ENCODE results near the gene RAI1. TPM values are rescaled to one million over a fixed set of nuclear protein-coding genes. Genes with fewer than 3 reads are reported as not detected.

RAI1 gene
- total RNA-seq, 1 donor from 2014 or later, result 39.1 TPM

DNA sequence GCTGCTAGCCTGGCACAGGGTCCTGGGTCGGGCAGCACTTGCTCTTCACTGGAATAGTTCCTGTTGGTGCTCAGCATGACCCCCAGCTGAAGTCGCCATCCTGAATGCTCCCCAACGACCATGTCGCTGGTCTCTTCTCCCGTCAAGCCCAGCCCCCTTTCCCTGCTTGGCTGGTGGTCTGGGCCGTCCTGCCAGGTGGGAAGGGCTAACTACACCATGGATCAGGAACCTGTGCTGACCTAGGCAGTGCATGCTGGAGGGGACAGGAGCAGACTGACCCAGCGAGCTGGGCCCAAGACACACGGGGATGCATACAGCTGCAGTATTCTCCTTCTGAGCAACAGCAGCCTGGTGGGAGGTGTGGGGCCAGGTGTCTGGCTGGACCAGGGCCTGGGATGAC is 164.7 kb downstream of the RAI1 start:
- Histone ChIP-seq H3K27ac (ENCODE audit: low read depth, low read length) (no peak overlapping the region), H3K9ac (ENCODE audit: low read length) (no peak overlapping the region), H2AFZ (ENCODE audit: low read depth, low read length) (no peak overlapping the region), H3K36me3 (ENCODE audit: insufficient read depth, low read length) (no peaks in the 10 kb centered on the region), H3K4me3 (ENCODE audit: insufficient read depth, low read depth, low read length) (no peak overlapping the region), H3K27me3 (ENCODE audit: insufficient read depth, low read length) (no peaks in the 10 kb centered on the region), H3K4me1 (ENCODE audit: insufficient read depth, low read length) (peaks cover 7% of the 10 kb centered on the region), H3K4me2 (ENCODE audit: low read length) (no peak overlapping the region), H3K79me2 (ENCODE audit: insufficient read depth, low read length) (no peaks in the 10 kb centered on the region), H3K9me3 (ENCODE audit: insufficient read depth, low read depth, low read length) (no peaks in the 10 kb centered on the region), H4K20me1 (ENCODE audit: insufficient read depth, low read length) (no peaks in the 10 kb centered on the region)
- TF ChIP-seq, protein P1, sequence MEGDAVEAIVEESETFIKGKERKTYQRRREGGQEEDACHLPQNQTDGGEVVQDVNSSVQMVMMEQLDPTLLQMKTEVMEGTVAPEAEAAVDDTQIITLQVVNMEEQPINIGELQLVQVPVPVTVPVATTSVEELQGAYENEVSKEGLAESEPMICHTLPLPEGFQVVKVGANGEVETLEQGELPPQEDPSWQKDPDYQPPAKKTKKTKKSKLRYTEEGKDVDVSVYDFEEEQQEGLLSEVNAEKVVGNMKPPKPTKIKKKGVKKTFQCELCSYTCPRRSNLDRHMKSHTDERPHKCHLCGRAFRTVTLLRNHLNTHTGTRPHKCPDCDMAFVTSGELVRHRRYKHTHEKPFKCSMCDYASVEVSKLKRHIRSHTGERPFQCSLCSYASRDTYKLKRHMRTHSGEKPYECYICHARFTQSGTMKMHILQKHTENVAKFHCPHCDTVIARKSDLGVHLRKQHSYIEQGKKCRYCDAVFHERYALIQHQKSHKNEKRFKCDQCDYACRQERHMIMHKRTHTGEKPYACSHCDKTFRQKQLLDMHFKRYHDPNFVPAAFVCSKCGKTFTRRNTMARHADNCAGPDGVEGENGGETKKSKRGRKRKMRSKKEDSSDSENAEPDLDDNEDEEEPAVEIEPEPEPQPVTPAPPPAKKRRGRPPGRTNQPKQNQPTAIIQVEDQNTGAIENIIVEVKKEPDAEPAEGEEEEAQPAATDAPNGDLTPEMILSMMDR (IDR thresholded peaks at IDR 0.05; ENCODE audit: insufficient read depth, low read depth, low read length), result no peak
- no peak for TF ChIP-seq EZH2 (IDR thresholded peaks at IDR 0.05; ENCODE audit: insufficient read depth, low read length)
- Mint-ChIP-seq H3K36me3 (ENCODE audit: low read depth, unreplicated experiment) (peaks cover 5% of the 10 kb centered on the region), H3K27ac (ENCODE audit: unreplicated experiment) (no peak overlapping the region), H3K4me1 (ENCODE audit: low read depth, unreplicated experiment) (peaks cover 13% of the 10 kb centered on the region), H3K9me3 (ENCODE audit: unreplicated experiment) (no peaks in the 10 kb centered on the region), H3K4me3 (ENCODE audit: unreplicated experiment) (no peak overlapping the region), H3K27me3 (ENCODE audit: low read depth, unreplicated experiment) (no peaks in the 10 kb centered on the region)
- DNase-seq (ENCODE audit: low read depth), result no peak
- FAIRE-seq, result no peak

DNA sequence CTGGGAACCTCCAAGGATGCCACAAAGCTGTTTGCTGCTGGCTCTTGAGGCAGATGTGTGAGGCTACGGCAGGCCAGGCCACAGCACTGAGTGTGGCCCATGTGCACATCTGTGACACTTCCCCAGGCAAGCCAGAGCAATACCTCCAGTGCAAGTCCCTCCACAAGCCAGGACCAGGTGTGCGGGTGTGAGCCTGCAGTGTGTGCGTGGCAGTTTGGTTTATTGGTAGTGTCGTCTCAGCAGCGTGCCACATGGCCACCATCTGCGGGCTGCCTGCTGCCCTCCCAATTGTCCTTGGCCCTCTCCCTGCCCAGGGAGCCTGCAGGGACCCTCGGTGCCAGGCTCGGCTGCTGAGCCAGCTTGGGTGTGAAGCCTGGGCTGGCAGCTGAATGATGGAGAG is 165.4 kb downstream of the RAI1 start:
- H3K9me3 ChIP-seq (ENCODE audit: insufficient read depth, low read depth, low read length), result no peaks in the 10 kb centered on the region
- H3K27me3 Mint-ChIP-seq (ENCODE audit: low read depth, unreplicated experiment), result no peaks in the 10 kb centered on the region
- H3K27me3 ChIP-seq (ENCODE audit: insufficient read depth, low read length), result no peaks in the 10 kb centered on the region
- H2AFZ ChIP-seq (ENCODE audit: low read depth, low read length), result no peak overlapping the region
- no peak overlapping the region for H3K9ac ChIP-seq (ENCODE audit: low read length)
- H3K9me3 Mint-ChIP-seq (ENCODE audit: unreplicated experiment), result no peaks in the 10 kb centered on the region
- no peak overlapping the region for H3K4me3 ChIP-seq (ENCODE audit: insufficient read depth, low read depth, low read length)
- TF ChIP-seq, protein P1 (IDR thresholded peaks at IDR 0.05; ENCODE audit: insufficient read depth, low read depth, low read length), result no peak
- TF ChIP-seq EZH2 (IDR thresholded peaks at IDR 0.05; ENCODE audit: insufficient read depth, low read length), result no peak
- H3K36me3 ChIP-seq (ENCODE audit: insufficient read depth, low read length), result no peaks in the 10 kb centered on the region
- peaks cover 10% of the 10 kb centered on the region for H3K4me1 Mint-ChIP-seq (ENCODE audit: low read depth, unreplicated experiment)
- H3K36me3 Mint-ChIP-seq (ENCODE audit: low read depth, unreplicated experiment), result peaks cover 4% of the 10 kb centered on the region
- no peak overlapping the region for H3K4me3 Mint-ChIP-seq (ENCODE audit: unreplicated experiment)
- H3K27ac ChIP-seq (ENCODE audit: low read depth, low read length), result no peak overlapping the region
- FAIRE-seq (no peak), DNase-seq (ENCODE audit: low read depth) (no peak)
- H3K79me2 ChIP-seq (ENCODE audit: insufficient read depth, low read length), result no peaks in the 10 kb centered on the region
- no peaks in the 10 kb centered on the region for H4K20me1 ChIP-seq (ENCODE audit: insufficient read depth, low read length)
- H3K27ac Mint-ChIP-seq (ENCODE audit: unreplicated experiment), result no peak overlapping the region
- peaks cover 6% of the 10 kb centered on the region for H3K4me1 ChIP-seq (ENCODE audit: insufficient read depth, low read length)
- H3K4me2 ChIP-seq (ENCODE audit: low read length), result no peak overlapping the region

DNA sequence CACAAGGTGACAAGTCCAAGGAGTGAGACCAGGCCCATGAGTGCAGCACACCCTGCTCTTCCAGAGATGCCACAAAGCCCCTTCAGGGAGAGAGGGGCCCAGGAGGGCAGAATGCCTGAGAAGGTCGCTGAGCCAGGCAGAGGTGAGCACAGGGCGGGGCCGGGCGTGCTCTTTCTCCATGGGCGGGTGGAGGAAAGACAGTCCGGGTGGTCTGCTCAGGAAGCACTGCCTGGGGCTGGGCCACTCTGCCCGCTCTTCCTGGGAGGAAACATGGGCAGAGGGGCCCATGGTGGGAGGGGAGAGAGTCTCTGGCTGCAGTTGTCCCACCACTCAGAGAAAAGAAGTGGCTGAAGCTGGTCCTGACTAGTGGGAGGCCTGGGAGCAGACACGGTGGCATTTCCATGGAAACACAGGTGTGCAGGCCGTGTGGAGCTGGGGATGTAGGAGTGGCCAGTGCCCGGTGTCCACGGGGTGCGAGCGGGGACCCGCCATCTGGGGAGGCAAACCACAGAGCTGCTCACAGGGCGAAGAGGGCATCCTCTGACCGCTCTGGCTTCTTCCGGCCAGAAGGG is 165.9 kb downstream of the RAI1 start:
- Histone ChIP-seq H3K27me3 (ENCODE audit: insufficient read depth, low read length) (no peaks in the 10 kb centered on the region), H3K9ac (ENCODE audit: low read length) (no peak overlapping the region), H4K20me1 (ENCODE audit: insufficient read depth, low read length) (no peaks in the 10 kb centered on the region), H3K27ac (ENCODE audit: low read depth, low read length) (no peak overlapping the region), H3K4me1 (ENCODE audit: insufficient read depth, low read length) (peaks cover 6% of the 10 kb centered on the region), H2AFZ (ENCODE audit: low read depth, low read length) (no peak overlapping the region), H3K4me2 (ENCODE audit: low read length) (no peak overlapping the region), H3K79me2 (ENCODE audit: insufficient read depth, low read length) (no peaks in the 10 kb centered on the region), H3K9me3 (ENCODE audit: insufficient read depth, low read depth, low read length) (no peaks in the 10 kb centered on the region), H3K4me3 (ENCODE audit: insufficient read depth, low read depth, low read length) (no peak overlapping the region), H3K36me3 (ENCODE audit: insufficient read depth, low read length) (no peaks in the 10 kb centered on the region)
- Mint-ChIP-seq H3K9me3 (ENCODE audit: unreplicated experiment) (no peaks in the 10 kb centered on the region), H3K4me3 (ENCODE audit: unreplicated experiment) (no peak overlapping the region), H3K36me3 (ENCODE audit: low read depth, unreplicated experiment) (peaks cover 7% of the 10 kb centered on the region), H3K27me3 (ENCODE audit: low read depth, unreplicated experiment) (no peaks in the 10 kb centered on the region), H3K4me1 (ENCODE audit: low read depth, unreplicated experiment) (peaks cover 10% of the 10 kb centered on the region), H3K27ac (ENCODE audit: unreplicated experiment) (no peak overlapping the region)
- FAIRE-seq (no peak), DNase-seq (ENCODE audit: low read depth) (no peak)
- TF ChIP-seq, protein P1 (IDR thresholded peaks at IDR 0.05; ENCODE audit: insufficient read depth, low read depth, low read length), result no peak
- no peak for TF ChIP-seq EZH2 (IDR thresholded peaks at IDR 0.05; ENCODE audit: insufficient read depth, low read length)
